ENCODE measurements around the gene SRCAP.

SRCAP gene

GRCh38 chr16:30731411-30731810, 32.4 kb downstream of the SRCAP start:
- DNase-seq (ENCODE audit: low read depth in 2 of 2), result no peak

- no peak for DNase-seq (ENCODE audit: low read depth in 2 of 2)
Observed at GRCh38 chr16:30736995-30737793, 38.2 kb downstream of the SRCAP start.

- DNase-seq (ENCODE audit: low read depth in 2 of 2), result no peak
Observed at GRCh38 chr16:30737794-30738648, 39.0 kb downstream of the SRCAP start.

GRCh38 chr16:30738984-30739951, 40.3 kb downstream of the SRCAP start:
- DNase-seq (ENCODE audit: low read depth in 2 of 2), result no peak

GRCh38 chr16:30740364-30741251, 41.6 kb downstream of the SRCAP start:
- DNase-seq (ENCODE audit: low read depth in 2 of 2), result no peak

- no peak for DNase-seq (ENCODE audit: low read depth in 2 of 2)
Observed at GRCh38 chr16:30741461-30741914, 42.5 kb downstream of the SRCAP start.

GRCh38 chr16:30743716-30744115, 44.7 kb downstream of the SRCAP start:
- DNase-seq (ENCODE audit: low read depth in 2 of 2), result no peak

GRCh38 chr16:30744183-30744582, 45.2 kb downstream of the SRCAP start:
- no peak for DNase-seq (ENCODE audit: low read depth in 2 of 2)

- no peak for DNase-seq (ENCODE audit: low read depth in 2 of 2)
Observed at GRCh38 chr16:30745082-30745481, 46.1 kb downstream of the SRCAP start.

GRCh38 chr16:30746638-30747175, 47.7 kb downstream of the SRCAP start:
- no peak for DNase-seq (ENCODE audit: low read depth in 2 of 2)

- no peak for DNase-seq (ENCODE audit: low read depth in 2 of 2)
Observed at GRCh38 chr16:30747331-30747730, 48.4 kb downstream of the SRCAP start.

- peak; percentile 84 to 87 for DNase-seq (ENCODE audit: low read depth in 2 of 2)
Observed at GRCh38 chr16:30747799-30748633, 49.0 kb downstream of the SRCAP start, which contains the start of gene PHKG2. TSS of gene PHKG2 (plus strand) at chr16:30748425. CDS start at chr16:30748821, 396 bp downstream.

- DNase-seq (ENCODE audit: low read depth in 2 of 2), result no peak
Observed at GRCh38 chr16:30748634-30749445, 49.9 kb downstream of the SRCAP start.

GRCh38 chr16:30750201-30750600, 51.2 kb downstream of the SRCAP start:
- no peak for DNase-seq (ENCODE audit: low read depth in 2 of 2)

GRCh38 chr16:30750876-30751465, 52.0 kb downstream of the SRCAP start:
- DNase-seq (ENCODE audit: low read depth in 2 of 2), result no peak

GRCh38 chr16:30753596-30753995, 54.6 kb downstream of the SRCAP start:
- no peak for DNase-seq (ENCODE audit: low read depth in 2 of 2)

GRCh38 chr16:30755955-30756780, 57.2 kb downstream of the SRCAP start:
- DNase-seq (ENCODE audit: low read depth in 2 of 2), result no peak
